DOHH2 (cell line): Measurements from ENCODE around the gene ZNF609.

Experiments
- CTCF ChIP-seq: fragments of 200-600 bp; sonication (generic); IDR thresholded peaks from one replicate; pipeline ENCODE4 v1.5.1; 2014; ENCODE audit warnings: antibody characterized with exemption, mild to moderate bottlenecking, low read depth, low read length; ENCODE audit not compliant: poor library complexity, severe bottlenecking
- EZH2phosphoT487 ChIP-seq: fragments of 200-600 bp; sonication (generic); IDR thresholded peaks from 2 replicates; pipeline ENCODE4 v1.6.1; 2017; ENCODE audit warnings: borderline replicate concordance, mild to moderate bottlenecking, antibody characterized with exemption, low read length, moderate library complexity, mixed read lengths

GRCh38 chr15:64507293-64507802, 47.0 kb downstream of the ZNF609 start:
- no peak for TF ChIP-seq CTCF
- TF ChIP-seq EZH2phosphoT487, result no peak
